ENCODE measurements around the gene ZNF579. TPM values are rescaled to one million over a fixed set of nuclear protein-coding genes. Genes with fewer than 3 reads are reported as not detected.

The ZNF579 gene
- total and polyA plus RNA-seq, 2 of the 8 experiments (the other 6 are each of a cell fraction or from before 2014, with no cell fraction given) = 10.0 to 18.9 TPM

GRCh38 chr19:55605637-55606470 lies 25.2 kb upstream of the ZNF579 start, which contains the start of gene ZNF865:
Gene ZNF865 (plus strand): TSS chr19:55605647. CDS start chr19:55613619, 7,972 bp downstream.
- Histone ChIP-seq H3K79me1 (ENCODE audit: low read depth, low read length) (peaks cover 5% of the 10 kb centered on the region), H3K14ac (ENCODE audit: insufficient read length) (peak within 1 kb of the TSS; percentile 1), H3K4me3 (ENCODE audit: extremely low read depth in 1 of 4, insufficient read depth in 2 of 4, low read depth in 3 of 4, low read length in 4 of 4) (peak within 1 kb of the TSS; percentile 54 to 93 (median 88)), H3K9ac (replicated peaks in 1 of 4; ENCODE audit: extremely low read depth in 1 of 4, low read depth in 3 of 4, low read length in 3 of 4) (peak within 1 kb of the TSS; percentile 59 to 66 (median 62)), H2BK5ac (ENCODE audit: low read depth, low read length) (peak within 1 kb of the TSS; percentile 96), H3K56ac (replicated peaks; ENCODE audit: insufficient read length, low read depth, low read length) (peak within 1 kb of the TSS; percentile 95), H2AK5ac (ENCODE audit: low read depth, low read length) (no peak within 1 kb of the TSS), H4K8ac (ENCODE audit: extremely low read depth, insufficient read depth, low read length) (peak within 1 kb of the TSS; percentile 83), H3K23me2 (ENCODE audit: low read depth, low read length) (peaks cover 13% of the 10 kb centered on the region), H2BK120ac (replicated peaks; ENCODE audit: low read depth, low read length) (peak within 1 kb of the TSS; percentile 86), H3K23ac (ENCODE audit: insufficient read length) (no peak within 1 kb of the TSS), H2BK15ac (ENCODE audit: low read length) (peak within 1 kb of the TSS; percentile 95; the same call in 1 of the 2 replicates), H4K5ac (ENCODE audit: insufficient read length, low read depth, low read length) (peak within 1 kb of the TSS; percentile 96), H3K4me2 (ENCODE audit: insufficient read depth in 1 of 2, low read depth in 2 of 2, low read length in 2 of 2) (peak within 1 kb of the TSS; percentile 61 to 93), H2BK20ac (ENCODE audit: low read length) (peak within 1 kb of the TSS; percentile 66; the same call in 1 of the 2 replicates), H3K4me1 (replicated peaks in 1 of 4; ENCODE audit: control insufficient read depth in 3 of 4, insufficient read depth in 4 of 4, low read length in 3 of 4) (peaks cover 0 to 14% (median 8%) of the 10 kb centered on the region in 4 experiments; a peak in 6 of 7 replicates), H3K27ac (ENCODE audit: low read depth, low read length) (peak within 1 kb of the TSS; percentile 80), H3K9me3 (ENCODE audit: insufficient read depth in 2 of 2, low read depth in 1 of 2, low read length in 1 of 2) (no peaks in the 10 kb centered on the region), H3K79me2 (ENCODE audit: control insufficient read depth in 1 of 2, insufficient read depth in 2 of 2, low read length in 2 of 2) (peaks cover 0 to 10% of the 10 kb centered on the region in 2 experiments; a peak in 2 of 4 replicates), H3K18ac (ENCODE audit: extremely low read depth, low read length) (peak within 1 kb of the TSS; percentile 98), H2BK12ac (ENCODE audit: low read depth, low read length) (0 out of 2 replicates have a peak within 1 kb of the TSS, but pooled peaks have one; percentile 80), H3K27me3 (replicated peaks in 1 of 4; ENCODE audit: control insufficient read depth in 3 of 4, extremely low read depth in 1 of 4, insufficient read depth in 3 of 4, low read length in 3 of 4) (no peaks in the 10 kb centered on the region), H4K20me1 (replicated peaks in 1 of 2; ENCODE audit: control insufficient read depth in 1 of 2, insufficient read depth in 2 of 2, low read length in 2 of 2) (peaks cover 2 to 19% of the 10 kb centered on the region in 2 experiments), H3K36me3 (ENCODE audit: control insufficient read depth in 2 of 4, insufficient read depth in 4 of 4, low read length in 3 of 4) (peaks cover 0 to 3% (median 0%) of the 10 kb centered on the region in 4 experiments; a peak in 1 of 8 replicates), H4K91ac (replicated peaks; ENCODE audit: insufficient read length, low read length) (peak within 1 kb of the TSS; percentile 98), H3K4ac (replicated peaks; ENCODE audit: insufficient read length, low read depth, low read length) (peak within 1 kb of the TSS; percentile 74), H2AFZ (ENCODE audit: low read length) (no peak within 1 kb of the TSS; the same call in 1 of the 2 replicates)
- WGBS, 2 experiments (ENCODE audit: extremely low coverage in 1 of 2, insufficient coverage in 1 of 2, insufficient read length in 1 of 2, insufficient replicate concordance in 2 of 2, low coverage in 1 of 2, low lambda C conversion rate in 2 of 2, missing lambda C conversion rate in 1 of 2) = 4% methylated on average over 18 of the region's 44 CpGs; no CpG with 5 or more reads in 1 of the 2 experiments
- peak; percentile 74 for FAIRE-seq
- ChIA-PET CTCF (ENCODE audit: partially characterized antibody) (interaction anchor here (0.6 to 2.3 kb wide), 28 partner anchors 9 to 447 kb away, joined by 3 to 22 read pairs (median 5); partner anchors contain the start of genes NAT14 and ZNF784), POLR2A (ENCODE audit: partially characterized antibody) (interaction anchor here (0.6 to 3.6 kb wide), 15 partner anchors 11 to 121 kb away, joined by 3 to 25 read pairs (median 4); partner anchors contain the start of genes NAT14, U2AF2, ZNF579 and ZNF784)
- peak in 1 of 2 experiments; percentile 72 for DNase-seq (ENCODE audit: low read depth in 1 of 2, low spot score in 2 of 2)
- TF ChIP-seq SAP30 (IDR thresholded peaks at IDR 0.05; ENCODE audit: insufficient read depth, insufficient replicate concordance, low read length) (peak; percentile 65), BCL11A (IDR thresholded peaks at IDR 0.05; ENCODE audit: low read depth in 2 of 2, low read length in 2 of 2) (no peak), POLR2A (IDR thresholded peaks at IDR 0.05; ENCODE audit: control extremely low read depth in 1 of 2, low read depth in 2 of 2, low read length in 2 of 2) (no peak; a peak in 1 of 3 replicates), SIRT6 (IDR thresholded peaks at IDR 0.05; ENCODE audit: low read length) (no peak), MAFK (IDR thresholded peaks at IDR 0.05; ENCODE audit: low read depth, low read length) (no peak), SIN3A (conservative IDR thresholded peaks at IDR 0.05 in 1 of 2, IDR thresholded peaks at IDR 0.05 in 1 of 2; ENCODE audit: low read depth in 1 of 2, low read length in 2 of 2) (peak; percentile 39 to 75; a peak in 2 of 4 replicates), RBBP5 (IDR thresholded peaks at IDR 0.05; ENCODE audit: borderline replicate concordance, low read depth, low read length) (no peak), NRF1 (IDR thresholded peaks at IDR 0.05; ENCODE audit: low read depth, low read length) (no peak), EGR1 (IDR thresholded peaks at IDR 0.05; ENCODE audit: borderline replicate concordance, low read depth, low read length) (no peak), RAD21 (IDR thresholded peaks at IDR 0.05 in 1 of 2, conservative IDR thresholded peaks at IDR 0.05 in 1 of 2; ENCODE audit: low read depth in 2 of 2, low read length in 2 of 2) (peak; percentile 73 to 75)

All from H1 (cell line).